H9 (cell line): ENCODE data around the gene TCF4. TPM values are rescaled to one million over a fixed set of nuclear protein-coding genes. Genes with fewer than 3 reads are reported as not detected.

ENCODE experiments used
- DNase-seq: peaks from one replicate; pipeline ENCODE4 v3.0.0-alpha.2; 2017
- H2AFZ ChIP-seq: one replicate; pipeline ENCODE4 v1.6.1; 2013; ENCODE audit warnings: mild to moderate bottlenecking, low read length, control low read depth, moderate library complexity
- H2AK5ac ChIP-seq: 2 replicates; pipeline ENCODE4 v1.6.1; 2013; ENCODE audit warnings: low read length, control low read depth, mixed read lengths; ENCODE audit not compliant: insufficient read length
- H2BK120ac ChIP-seq: one replicate; pipeline ENCODE4 v1.6.1; 2013; ENCODE audit warnings: low read depth, mild to moderate bottlenecking, low read length, control low read depth, inconsistent platforms; ENCODE audit not compliant: poor library complexity, severe bottlenecking
- H2BK12ac ChIP-seq: 2 replicates; pipeline ENCODE4 v1.6.1; 2013; ENCODE audit warnings: low read length, control low read depth, mixed read lengths, low read depth; ENCODE audit not compliant: insufficient read length
- H2BK15ac ChIP-seq: 2 replicates; pipeline ENCODE4 v1.6.1; 2013; ENCODE audit warnings: low read depth, low read length, control low read depth
- H2BK20ac ChIP-seq: one replicate; pipeline ENCODE4 v1.6.1; 2013; ENCODE audit warnings: low read depth, mild to moderate bottlenecking, low read length, control low read depth, inconsistent platforms; ENCODE audit not compliant: poor library complexity, severe bottlenecking
- H2BK5ac ChIP-seq: 2 replicates; pipeline ENCODE4 v1.6.1; 2013; ENCODE audit warnings: low read length, control low read depth, mixed read lengths; ENCODE audit not compliant: insufficient read length
- H3K14ac ChIP-seq: 2 replicates; pipeline ENCODE4 v1.6.1; 2013; ENCODE audit warnings: low read length, control low read depth; ENCODE audit not compliant: insufficient read depth
- H3K18ac ChIP-seq: 2 replicates; pipeline ENCODE4 v1.6.1; 2013; ENCODE audit warnings: low read depth, mild to moderate bottlenecking, mixed read lengths, low read length, control low read depth; ENCODE audit not compliant: insufficient read length
- H3K23ac ChIP-seq: 2 replicates; pipeline ENCODE4 v1.6.1; 2013; ENCODE audit warnings: low read length, control low read depth, mixed read lengths, low read depth; ENCODE audit not compliant: insufficient read length
- H3K23me2 ChIP-seq: 2 replicates; pipeline ENCODE4 v1.6.1; 2013; ENCODE audit warnings: low read depth, mild to moderate bottlenecking, mixed read lengths, low read length, control low read depth; ENCODE audit not compliant: insufficient read length, poor library complexity, severe bottlenecking
- H3K27ac ChIP-seq: 2 replicates; pipeline ENCODE4 v1.5.1; 2013; ENCODE audit warnings: low read length, control low read depth, mixed read lengths, low read depth; ENCODE audit not compliant: insufficient read length
- H3K27me3 ChIP-seq: 2 replicates; pipeline ENCODE4 v1.6.1; 2013; ENCODE audit warnings: low read length, control low read depth, inconsistent platforms; ENCODE audit not compliant: insufficient read depth
- H3K4ac ChIP-seq: 2 replicates; pipeline ENCODE4 v1.6.1; 2013; ENCODE audit warnings: low read depth, mild to moderate bottlenecking, control low read depth, inconsistent platforms, low read length, moderate library complexity
- H3K4me1 ChIP-seq: 2 replicates; pipeline ENCODE4 v1.6.1; 2013; ENCODE audit warnings: low read length, control low read depth, inconsistent platforms; ENCODE audit not compliant: insufficient read depth
- H3K4me2 ChIP-seq: 2 replicates; pipeline ENCODE4 v1.6.1; 2013; ENCODE audit warnings: low read length, control low read depth, mixed read lengths; ENCODE audit not compliant: insufficient read length, insufficient read depth
- H3K56ac ChIP-seq: 2 replicates; pipeline ENCODE4 v1.6.1; 2013; ENCODE audit warnings: low read depth, mild to moderate bottlenecking, mixed read lengths, low read length, control low read depth; ENCODE audit not compliant: insufficient read length
- H3K79me1 ChIP-seq: 2 replicates; pipeline ENCODE4 v1.6.1; 2013; ENCODE audit warnings: low read depth, mild to moderate bottlenecking, moderate library complexity, low read length, control low read depth, inconsistent platforms; ENCODE audit not compliant: insufficient read depth, poor library complexity, severe bottlenecking
- H3K79me2 ChIP-seq: 2 replicates; pipeline ENCODE4 v1.6.1; 2013; ENCODE audit warnings: low read length, control low read depth, inconsistent platforms; ENCODE audit not compliant: insufficient read depth
- H3K9ac ChIP-seq: 2 replicates; pipeline ENCODE4 v1.6.1; 2013; ENCODE audit warnings: low read length, control low read depth, mixed read lengths; ENCODE audit not compliant: insufficient read length; ENCODE audit errors: extremely low read depth
- H3K9me3 ChIP-seq: one replicate; pipeline ENCODE4 v1.6.1; 2013; ENCODE audit warnings: low read depth, low read length, inconsistent platforms; ENCODE audit not compliant: control insufficient read depth
- H3T11ph ChIP-seq: one replicate; pipeline ENCODE4 v1.6.1; 2013; ENCODE audit warnings: mild to moderate bottlenecking, low read length, control low read depth, inconsistent platforms
- H4K20me1 ChIP-seq: one replicate; pipeline ENCODE4 v1.6.1; 2013; ENCODE audit not compliant: control insufficient read depth, insufficient read length, insufficient read depth
- H4K5ac ChIP-seq: 2 replicates; pipeline ENCODE4 v1.6.1; 2013; ENCODE audit warnings: low read depth, mild to moderate bottlenecking, mixed read lengths, low read length, control low read depth; ENCODE audit not compliant: insufficient read length
- H4K8ac ChIP-seq: replicated peaks from 2 replicates; pipeline ENCODE4 v1.6.1; 2013; ENCODE audit warnings: low read length, control low read depth, mixed read lengths, low read depth; ENCODE audit not compliant: insufficient read length
- H4K91ac ChIP-seq: 2 replicates; pipeline ENCODE4 v1.6.1; 2013; ENCODE audit warnings: low read depth, mild to moderate bottlenecking, moderate library complexity, mixed read lengths, low read length, control low read depth; ENCODE audit not compliant: insufficient read length
- H3K27ac Mint-ChIP-seq, 3 experiments: 2 replicates in 2 of 3; 3 replicates in 1 of 3; pipeline ENCODE4 v1.8.0; 2020 to 2021; ENCODE audit warnings: mixed read lengths in 3 of 3, mild to moderate bottlenecking in 1 of 3, moderate library complexity in 1 of 3
- H3K27me3 Mint-ChIP-seq: 2 replicates; pipeline ENCODE4 v1.8.0; 2021; ENCODE audit warnings: low read depth, mild to moderate bottlenecking, moderate library complexity, mixed read lengths
- H3K36me3 Mint-ChIP-seq, 3 experiments: 2 replicates in 2 of 3; 3 replicates in 1 of 3; pipeline ENCODE4 v1.8.0; 2020 to 2021; ENCODE audit warnings: low read depth in 3 of 3, mixed read lengths in 3 of 3; ENCODE audit not compliant: insufficient read depth in 1 of 3
- H3K4me1 Mint-ChIP-seq, 2 experiments: 2 replicates each; pipeline ENCODE4 v1.8.0; 2020; ENCODE audit warnings: mixed read lengths in 2 of 2
- H3K4me3 Mint-ChIP-seq, 2 experiments: 2 replicates in 1 of 2; 3 replicates in 1 of 2; pipeline ENCODE4 v1.8.0; 2020 to 2021; ENCODE audit warnings: mild to moderate bottlenecking in 2 of 2, mixed read lengths in 2 of 2, moderate library complexity in 1 of 2
- H3K9me3 Mint-ChIP-seq, 2 experiments: 2 replicates in 1 of 2; 3 replicates in 1 of 2; pipeline ENCODE4 v1.8.0; 2020; ENCODE audit warnings: mild to moderate bottlenecking in 2 of 2, mixed read lengths in 2 of 2, moderate library complexity in 1 of 2
- CTCF ChIP-seq: fragments of 200-600 bp; sonication (generic); conservative IDR thresholded peaks from 3 replicates; pipeline ENCODE4 v1.8.0; 2021; ENCODE audit warnings: antibody characterized with exemption, mild to moderate bottlenecking
- WGBS: extraction: QIAGEN DNeasy Blood & Tissue Kit; methylation state at CpG from one replicate; pipeline ENCODE4 v1.1.7; 2013; ENCODE audit warnings: missing lambda C conversion rate, low lambda C conversion rate, mixed read lengths; ENCODE audit not compliant: insufficient read length; ENCODE audit errors: extremely low coverage; 5-methylcytosine and 5-hydroxymethylcytosine counted together
- total RNA-seq: library from RNA; stranded (reverse); gene quantifications from 2 replicates; pipeline ENCODE4 v1.2.1, GENCODE V29; 2021

The TCF4 gene
- total RNA-seq, 1 experiment from 2014 or later = 99.4 TPM

DNA sequence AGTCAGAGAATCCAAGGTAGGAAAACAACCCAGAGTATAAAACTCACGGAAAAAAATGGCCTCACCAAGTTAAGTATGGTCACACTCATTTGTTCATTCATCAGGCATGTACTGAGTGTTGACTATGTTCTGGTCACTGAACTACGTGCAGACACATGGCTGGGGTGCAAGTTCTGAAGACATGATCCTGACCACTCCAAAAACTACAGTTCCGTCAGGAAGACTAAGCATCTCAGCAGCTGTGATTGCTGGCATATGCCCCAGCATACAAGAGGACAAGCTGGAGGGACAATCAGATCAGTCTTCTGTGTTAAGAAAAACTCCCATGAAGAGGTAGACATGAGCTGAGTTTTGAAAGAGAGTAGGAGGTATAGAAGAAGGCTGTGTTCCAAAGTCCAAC is 72.8 kb downstream of the TCF4 start:
- peaks cover 14 to 17% of the 10 kb centered on the region in 2 experiments for H3K4me1 Mint-ChIP-seq
- Histone ChIP-seq H4K8ac (peak overlapping the region; percentile 16), H3K79me2 (peaks cover 2% of the 10 kb centered on the region; the same call in 1 of the 2 replicates), H3K9ac (no peak overlapping the region), H3K27ac (no peak overlapping the region), H3K79me1 (no peaks in the 10 kb centered on the region), H3K9me3 (no peaks in the 10 kb centered on the region), H3K4me1 (peaks cover 10% of the 10 kb centered on the region; the same call in 1 of the 2 replicates), H3K56ac (no peak overlapping the region), H3K4me2 (no peak overlapping the region), H4K91ac (no peak overlapping the region), H2BK5ac (no peak overlapping the region), H3K14ac (no peak overlapping the region), H3K27me3 (no peaks in the 10 kb centered on the region), H3K23me2 (no peaks in the 10 kb centered on the region), H3K23ac (no peak overlapping the region), H2AFZ (no peak overlapping the region), H4K5ac (no peak overlapping the region), H2BK120ac (no peak overlapping the region), H2BK15ac (no peak overlapping the region), H4K20me1 (no peaks in the 10 kb centered on the region), H2BK12ac (no peak overlapping the region), H3K18ac (no peak overlapping the region), H2BK20ac (no peak overlapping the region), H3T11ph (no peak overlapping the region), H2AK5ac (no peak overlapping the region), H3K4ac (no peak overlapping the region)
- WGBS = no CpG with 5 or more reads among the region's 3 CpGs
- no peak overlapping the region for H3K27ac Mint-ChIP-seq
- H3K9me3 Mint-ChIP-seq = no peaks in the 10 kb centered on the region
- H3K36me3 Mint-ChIP-seq = peaks cover 9 to 14% (median 11%) of the 10 kb centered on the region in 3 experiments
- no peak for TF ChIP-seq CTCF
- H3K4me3 Mint-ChIP-seq = no peak overlapping the region
- DNase-seq = no peak
- no peaks in the 10 kb centered on the region for H3K27me3 Mint-ChIP-seq
